Mammary epithelial cell (primary cell): ENCODE results near the gene NDUFA12.

Source experiments
- CTCF ChIP-seq, 2 donors: IDR thresholded peaks in 1 of 2; conservative IDR thresholded peaks in 1 of 2; 2 replicates each; pipeline ENCODE4 v1.5.1; 2011 to 2012; ENCODE audit warnings: inconsistent platforms in 2 of 2, low read length in 2 of 2, mild to moderate bottlenecking in 2 of 2, control low read depth in 1 of 2, low read depth in 1 of 2; ENCODE audit not compliant: insufficient read depth in 1 of 2; ENCODE audit errors: extremely low read depth in 1 of 2
- EZH2 ChIP-seq: IDR thresholded peaks from 2 replicates; pipeline ENCODE4 v1.6.1; 2012; ENCODE audit warnings: low read length, inconsistent platforms, borderline replicate concordance

- TF ChIP-seq CTCF (conservative IDR thresholded peaks at IDR 0.05 in 1 of 2, IDR thresholded peaks at IDR 0.05 in 1 of 2; ENCODE audit: extremely low read depth in 1 of 2, insufficient read depth in 1 of 2, low read depth in 1 of 2, low read length in 2 of 2) = no peak
- no peak for TF ChIP-seq EZH2
Observed at GRCh38 chr12:94973221-94973620, 30.3 kb downstream of the NDUFA12 start.
